ENCODE results near the gene TMEM100.

Gene TMEM100, protein sequence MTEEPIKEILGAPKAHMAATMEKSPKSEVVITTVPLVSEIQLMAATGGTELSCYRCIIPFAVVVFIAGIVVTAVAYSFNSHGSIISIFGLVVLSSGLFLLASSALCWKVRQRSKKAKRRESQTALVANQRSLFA

DNA sequence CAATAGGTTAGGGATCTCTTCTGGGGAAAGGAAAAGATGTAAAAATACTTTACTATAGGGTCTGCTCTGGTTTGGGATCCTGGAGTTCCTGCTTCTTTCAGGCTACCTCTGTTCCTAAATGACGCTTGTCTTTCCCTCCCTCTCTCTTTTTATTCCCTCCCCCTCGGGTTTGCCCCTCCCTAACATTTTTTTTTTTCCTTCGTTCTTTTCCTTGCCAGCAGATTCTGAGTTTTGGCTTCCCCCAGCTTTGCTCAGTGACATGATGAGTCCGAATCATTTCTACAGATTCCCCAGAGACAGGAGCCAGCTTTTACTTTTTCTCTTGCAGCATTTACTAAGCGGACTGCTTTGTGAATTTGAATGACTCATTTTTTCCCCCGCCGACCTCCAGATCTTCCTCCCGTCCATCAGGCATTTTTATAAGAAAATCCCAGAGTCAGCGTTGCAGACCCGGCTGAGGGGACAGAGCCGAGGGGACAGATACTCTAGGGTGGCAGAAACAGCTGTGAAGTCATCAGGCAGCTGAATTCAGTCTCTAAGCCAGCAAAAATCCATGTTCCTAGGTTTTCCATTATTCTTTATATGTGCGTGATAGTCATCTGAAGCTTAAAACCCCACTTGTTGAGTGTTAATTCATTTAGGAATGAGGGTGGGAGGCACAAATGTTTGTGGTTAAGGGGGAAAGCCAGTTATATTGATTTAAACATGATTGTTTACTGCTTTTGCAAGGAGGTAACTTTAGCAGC is at the start of gene TMEM100:
Gene TMEM100, minus strand, starts transcription at position 123 of the 746 bp plus-strand sequence. CDS start 1,794 bp downstream, outside the sequence.
- intact Hi-C loops (cut with DNase I; ENCODE audit: low total_unique reads) = no loop called here
- TF ChIP-seq, protein P1, sequence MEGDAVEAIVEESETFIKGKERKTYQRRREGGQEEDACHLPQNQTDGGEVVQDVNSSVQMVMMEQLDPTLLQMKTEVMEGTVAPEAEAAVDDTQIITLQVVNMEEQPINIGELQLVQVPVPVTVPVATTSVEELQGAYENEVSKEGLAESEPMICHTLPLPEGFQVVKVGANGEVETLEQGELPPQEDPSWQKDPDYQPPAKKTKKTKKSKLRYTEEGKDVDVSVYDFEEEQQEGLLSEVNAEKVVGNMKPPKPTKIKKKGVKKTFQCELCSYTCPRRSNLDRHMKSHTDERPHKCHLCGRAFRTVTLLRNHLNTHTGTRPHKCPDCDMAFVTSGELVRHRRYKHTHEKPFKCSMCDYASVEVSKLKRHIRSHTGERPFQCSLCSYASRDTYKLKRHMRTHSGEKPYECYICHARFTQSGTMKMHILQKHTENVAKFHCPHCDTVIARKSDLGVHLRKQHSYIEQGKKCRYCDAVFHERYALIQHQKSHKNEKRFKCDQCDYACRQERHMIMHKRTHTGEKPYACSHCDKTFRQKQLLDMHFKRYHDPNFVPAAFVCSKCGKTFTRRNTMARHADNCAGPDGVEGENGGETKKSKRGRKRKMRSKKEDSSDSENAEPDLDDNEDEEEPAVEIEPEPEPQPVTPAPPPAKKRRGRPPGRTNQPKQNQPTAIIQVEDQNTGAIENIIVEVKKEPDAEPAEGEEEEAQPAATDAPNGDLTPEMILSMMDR (IDR thresholded peaks at IDR 0.05) = no peak
- peaks cover 0 to 2% of the 10 kb centered on the region in 2 donors for H3K27me3 ChIP-seq
- peaks cover 0 to 33% (median 13%) of the 10 kb centered on the region in 4 donors for H3K4me1 ChIP-seq
- peak within 1 kb of the TSS; percentile 24 to 57 for H3K27ac ChIP-seq
- peak; percentile 51 to 65 for DNase-seq
- H3K36me3 ChIP-seq = no peaks in the 10 kb centered on the region
- peak within 1 kb of the TSS; percentile 18 to 32 for H3K4me3 ChIP-seq
- H3K9me3 ChIP-seq = no peaks in the 10 kb centered on the region

DNA sequence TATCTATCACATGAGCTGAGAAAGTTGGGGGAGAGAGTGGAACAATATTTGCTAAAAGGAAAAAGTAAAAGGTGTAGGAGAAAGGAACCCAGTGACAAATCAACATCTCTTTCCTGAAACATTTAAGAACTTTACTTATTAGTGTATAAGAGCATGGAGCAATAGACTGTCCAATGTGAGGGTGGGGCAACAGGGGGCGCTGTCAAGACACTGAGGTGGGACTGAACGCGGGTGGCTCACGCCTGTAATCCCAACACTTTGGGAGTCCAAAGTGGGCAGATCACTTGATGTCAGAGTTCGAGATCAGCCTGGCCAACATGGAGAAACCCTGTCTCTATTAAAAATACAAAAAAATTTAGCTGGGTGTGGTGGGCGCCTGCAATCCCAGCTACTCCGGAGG is 49.4 kb upstream of the TMEM100 start:
- TF ChIP-seq, protein P1 (IDR thresholded peaks at IDR 0.05) = no peak
- no peak overlapping the region for H3K4me3 ChIP-seq
- no peak for DNase-seq
- peaks cover 0 to 3% (median 0%) of the 10 kb centered on the region in 4 donors for H3K4me1 ChIP-seq
- H3K27me3 ChIP-seq = no peaks in the 10 kb centered on the region
- H3K36me3 ChIP-seq = peaks cover 48 to 67% (median 61%) of the 10 kb centered on the region in 3 donors
- intact Hi-C loops (cut with DNase I; ENCODE audit: low total_unique reads) = no loop called here
- H3K9me3 ChIP-seq = no peaks in the 10 kb centered on the region
- H3K27ac ChIP-seq = no peak overlapping the region

DNA sequence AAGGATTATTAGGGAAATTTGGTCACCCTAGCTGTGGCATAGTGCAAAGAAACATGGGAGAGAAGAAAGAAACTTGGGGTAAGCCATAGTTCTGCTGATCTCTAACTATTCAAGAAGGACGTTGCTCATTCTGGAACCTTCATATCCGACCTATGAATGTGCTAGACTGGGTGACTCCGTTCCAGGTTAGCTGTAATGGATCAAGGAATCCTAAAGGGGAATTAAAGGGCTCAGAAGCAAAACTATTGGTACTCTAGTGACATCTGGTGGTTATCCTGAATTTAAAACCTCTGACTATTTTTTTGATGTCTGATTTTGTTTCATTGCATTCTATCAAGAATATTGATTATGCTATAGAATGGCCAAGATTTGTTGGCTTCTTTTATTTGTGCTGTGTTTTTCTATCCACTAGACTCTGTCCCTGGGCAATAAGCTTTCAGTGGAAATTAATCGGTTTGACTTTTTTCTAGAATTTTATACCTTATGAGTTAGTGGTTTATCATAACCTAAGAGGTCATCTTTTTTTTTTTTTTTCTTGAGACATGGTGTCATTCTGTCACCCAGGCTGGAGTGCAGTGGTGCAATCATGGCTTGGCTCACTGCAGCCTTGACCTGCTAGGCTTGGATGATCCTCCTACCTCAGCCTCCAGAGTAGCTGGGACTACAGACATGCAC is 47.7 kb upstream of the TMEM100 start:
- Histone ChIP-seq H3K27me3 (no peaks in the 10 kb centered on the region), H3K9me3 (no peaks in the 10 kb centered on the region), H3K4me1 (peaks cover 0 to 3% (median 0%) of the 10 kb centered on the region in 4 donors), H3K4me3 (no peak overlapping the region), H3K27ac (no peak overlapping the region), H3K36me3 (peaks cover 31 to 50% (median 43%) of the 10 kb centered on the region in 3 donors)
- intact Hi-C loops (cut with DNase I; ENCODE audit: low total_unique reads) = no loop called here
- TF ChIP-seq, protein P1 (IDR thresholded peaks at IDR 0.05) = peak; percentile 49 to 69
- no peak for DNase-seq

DNA sequence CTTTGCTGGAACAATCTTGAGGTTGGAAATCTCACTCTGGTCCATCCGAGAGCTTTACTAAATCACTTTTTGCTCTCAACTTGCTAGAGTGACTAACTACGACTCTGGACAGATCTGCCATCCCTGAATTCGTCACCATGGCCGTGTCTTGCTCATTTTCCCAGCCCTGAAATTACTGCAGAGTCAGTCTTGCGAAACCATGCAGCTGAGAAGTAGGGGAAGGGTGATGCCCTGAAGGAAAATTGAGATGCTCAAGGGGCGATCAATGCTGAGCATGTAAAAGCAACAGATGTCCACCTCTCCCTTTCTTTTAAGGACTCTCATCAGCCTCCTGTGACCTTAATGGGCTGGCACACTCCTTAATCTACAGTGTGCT is 46.9 kb upstream of the TMEM100 start:
- no peak overlapping the region for H3K4me3 ChIP-seq

DNA sequence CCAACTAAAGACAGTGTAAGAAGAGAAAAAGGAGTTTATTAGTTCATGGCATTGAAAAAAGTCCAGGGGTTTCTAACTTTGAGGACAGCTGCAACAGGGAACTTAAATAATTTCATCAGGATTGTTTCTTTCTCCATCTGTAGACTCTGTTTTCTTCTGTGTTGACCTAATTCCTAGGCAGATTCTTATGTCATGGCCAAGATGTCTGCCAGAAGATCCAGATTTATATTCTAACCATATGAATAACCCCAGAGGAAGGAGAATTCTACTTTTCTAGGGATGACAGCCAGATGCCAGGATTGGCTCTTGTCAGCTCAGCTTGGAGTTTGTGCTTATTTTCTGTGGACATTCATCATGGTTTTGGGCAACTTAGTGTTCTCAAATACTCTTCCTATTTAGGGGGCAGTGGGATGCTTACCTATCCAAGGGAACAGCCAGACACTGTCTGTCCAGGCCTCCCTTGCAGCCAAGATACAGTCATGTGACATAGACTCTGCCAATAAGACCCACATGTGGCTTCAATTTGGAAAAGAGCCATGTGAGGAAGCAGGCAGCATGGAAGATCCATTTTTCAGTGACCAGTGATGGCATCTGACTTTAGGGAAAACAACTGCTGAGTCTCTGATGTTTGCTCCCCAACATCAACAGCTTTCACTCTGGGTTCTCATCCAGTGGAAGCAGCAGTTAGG is 46.4 kb upstream of the TMEM100 start:
- intact Hi-C loops (cut with DNase I; ENCODE audit: low total_unique reads) = loop anchor here (5.0 kb wide), 1 partner anchor 242 kb away; no protein-coding TSS in a partner anchor
- H3K4me1 ChIP-seq = peaks cover 0 to 3% (median 0%) of the 10 kb centered on the region in 4 donors
- TF ChIP-seq, protein P1 (IDR thresholded peaks at IDR 0.05) = no peak
- no peak for DNase-seq
- no peaks in the 10 kb centered on the region for H3K9me3 ChIP-seq
- no peak overlapping the region for H3K27ac ChIP-seq
- no peak overlapping the region for H3K4me3 ChIP-seq
- peaks cover 23 to 37% (median 33%) of the 10 kb centered on the region in 3 donors for H3K36me3 ChIP-seq
- H3K27me3 ChIP-seq = no peaks in the 10 kb centered on the region

More for the DNA sequence above, 46.9 kb upstream of the TMEM100 start:
- Histone ChIP-seq H3K27ac (no peak overlapping the region), H3K36me3 (peaks cover 24 to 43% (median 36%) of the 10 kb centered on the region in 3 donors), H3K4me1 (peaks cover 0 to 3% (median 0%) of the 10 kb centered on the region in 4 donors), H3K9me3 (no peaks in the 10 kb centered on the region), H3K27me3 (no peaks in the 10 kb centered on the region)
- peak in 1 of 2 donors; percentile 44 for DNase-seq
- intact Hi-C loops (cut with DNase I; ENCODE audit: low total_unique reads) = loop anchor here (5.0 kb wide), 1 partner anchor 242 kb away; no protein-coding TSS in a partner anchor
- TF ChIP-seq, protein P1 (IDR thresholded peaks at IDR 0.05) = no peak

All from tibial artery (tissue), 4 donors.